SK-N-SH treated with all-trans-retinoic acid at 6 μM for 48 hours (cell line): ENCODE results near the gene SEMA6D.

Source experiments
- ATAC-seq: fragments of 200-7000 bp; cut with Tn5 transposase; 3 replicates; pipeline ENCODE4 v1.9.1; 2020; ENCODE audit warnings: mild to moderate bottlenecking, moderate library complexity
- CSDC2 ChIP-seq: fragments of 250-450 bp; sonication (Bioruptor Pico); IDR thresholded peaks from 2 replicates; pipeline ENCODE4 v1.5.0; 2020; ENCODE audit warnings: mild to moderate bottlenecking, moderate library complexity
- CSRNP3 ChIP-seq: fragments of 250-450 bp; sonication (Bioruptor Pico); IDR thresholded peaks from 2 replicates; pipeline ENCODE4 v1.5.1; 2021; ENCODE audit warnings: mild to moderate bottlenecking, moderate library complexity
- ESRRG ChIP-seq: fragments of 250-450 bp; sonication (Bioruptor Pico); IDR thresholded peaks from 2 replicates; pipeline ENCODE4 v1.6.1; 2021; ENCODE audit warnings: mild to moderate bottlenecking
- ISL1 ChIP-seq: fragments of 250-450 bp; sonication (Bioruptor Pico); IDR thresholded peaks from 2 replicates; pipeline ENCODE4 v2.1.2; 2022; ENCODE audit warnings: mild to moderate bottlenecking, moderate library complexity
- OSR1 ChIP-seq: fragments of 250-450 bp; sonication (Bioruptor Pico); IDR thresholded peaks from 2 replicates; pipeline ENCODE4 v1.8.0; 2022; ENCODE audit warnings: moderate library complexity, mild to moderate bottlenecking, inconsistent platforms
- POU6F1 ChIP-seq: fragments of 250-450 bp; sonication (Bioruptor Pico); IDR thresholded peaks from 2 replicates; pipeline ENCODE4 v1.8.0; 2021; ENCODE audit warnings: low read depth, mild to moderate bottlenecking, moderate library complexity, borderline replicate concordance
- SNAI2 ChIP-seq: fragments of 250-450 bp; sonication (Bioruptor Pico); IDR thresholded peaks from 2 replicates; pipeline ENCODE4 v1.5.0; 2020; ENCODE audit warnings: mild to moderate bottlenecking, moderate library complexity
- TCF4 ChIP-seq: fragments of 250-450 bp; sonication (Bioruptor Pico); IDR thresholded peaks from 2 replicates; pipeline ENCODE4 v1.8.0; 2021; ENCODE audit warnings: mild to moderate bottlenecking, moderate library complexity, borderline replicate concordance
- TSHZ2 ChIP-seq: fragments of 250-450 bp; sonication (Bioruptor Pico); IDR thresholded peaks from 2 replicates; pipeline ENCODE4 v1.5.0; 2020; ENCODE audit warnings: mild to moderate bottlenecking, moderate library complexity
- ZFP30 ChIP-seq: fragments of 450-650 bp; formaldehyde crosslinking; IDR thresholded peaks from 2 replicates; pipeline ENCODE4 v1.5.0; 2022; ENCODE audit warnings: mild to moderate bottlenecking, moderate library complexity
- ZNF565 ChIP-seq: fragments of 450-650 bp; formaldehyde crosslinking; conservative IDR thresholded peaks from 2 replicates; pipeline ENCODE4 v1.5.0; 2020; ENCODE audit warnings: low read depth, mild to moderate bottlenecking, moderate library complexity
- ZNF70 ChIP-seq: fragments of 450-650 bp; formaldehyde crosslinking; IDR thresholded peaks from 2 replicates; pipeline ENCODE4 v1.5.0; 2020; ENCODE audit warnings: mild to moderate bottlenecking, moderate library complexity
- TF ChIP-seq, protein P1 (sequence below): fragments of 250-450 bp; sonication (Bioruptor Pico); IDR thresholded peaks from 2 replicates; pipeline ENCODE4 v1.5.1; 2020; ENCODE audit warnings: low read depth, mild to moderate bottlenecking, moderate library complexity
- TF ChIP-seq, protein P2 (sequence below): fragments of 250-450 bp; sonication (Bioruptor Pico); IDR thresholded peaks from 2 replicates; pipeline ENCODE4 v1.8.0; 2020; ENCODE audit warnings: mild to moderate bottlenecking, moderate library complexity, borderline replicate concordance

SEMA6D gene

DNA sequence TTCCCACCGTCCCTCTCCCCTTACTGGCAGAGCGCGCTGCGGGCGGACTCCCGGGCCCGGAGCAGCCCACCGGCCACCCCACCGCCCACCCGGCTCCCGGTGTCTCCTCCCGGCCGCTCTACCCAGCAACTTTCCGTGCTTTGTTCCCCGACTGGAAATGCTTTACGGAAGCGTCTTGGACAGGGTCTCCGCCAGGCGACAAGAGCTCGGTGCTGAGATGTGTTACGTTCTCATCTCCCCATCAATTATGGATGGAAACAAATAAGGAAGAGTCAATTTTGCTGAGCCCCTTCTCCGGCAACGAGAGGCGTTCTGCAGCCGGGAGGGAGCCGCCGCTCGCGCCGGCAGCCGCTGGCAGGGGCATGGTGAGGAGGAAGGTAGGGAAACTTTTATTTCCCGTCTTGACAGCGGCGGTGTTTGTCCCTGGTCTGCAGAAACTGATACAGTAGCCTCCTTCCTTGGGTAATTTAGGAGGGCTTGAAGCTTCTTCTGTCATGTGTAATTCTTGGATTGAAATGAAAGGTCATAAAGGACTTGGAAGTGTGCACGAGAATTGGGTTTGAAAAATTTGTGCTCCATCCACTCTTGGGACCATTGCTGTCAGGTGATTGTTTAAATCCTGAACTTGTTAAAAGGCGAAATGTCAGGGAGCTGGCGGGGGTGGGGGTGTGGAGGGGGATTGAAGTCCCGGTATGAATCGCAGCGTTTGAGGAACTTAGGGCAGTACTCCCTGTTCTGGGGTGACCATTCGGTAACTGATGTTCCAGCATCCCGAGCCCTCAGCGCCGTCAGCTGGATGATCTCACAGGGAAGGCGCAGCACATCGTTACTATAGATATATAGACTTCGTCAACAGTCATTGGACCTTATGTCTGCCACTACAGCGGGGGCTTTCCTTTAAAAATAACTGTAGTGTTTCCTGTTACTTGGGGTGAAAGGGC lies 1.5 kb downstream of the SEMA6D start:
- ATAC-seq, result peak; percentile 33
- no peak for TF ChIP-seq POU6F1 (CRISPR knock-in tag)
- TF ChIP-seq, protein P1, sequence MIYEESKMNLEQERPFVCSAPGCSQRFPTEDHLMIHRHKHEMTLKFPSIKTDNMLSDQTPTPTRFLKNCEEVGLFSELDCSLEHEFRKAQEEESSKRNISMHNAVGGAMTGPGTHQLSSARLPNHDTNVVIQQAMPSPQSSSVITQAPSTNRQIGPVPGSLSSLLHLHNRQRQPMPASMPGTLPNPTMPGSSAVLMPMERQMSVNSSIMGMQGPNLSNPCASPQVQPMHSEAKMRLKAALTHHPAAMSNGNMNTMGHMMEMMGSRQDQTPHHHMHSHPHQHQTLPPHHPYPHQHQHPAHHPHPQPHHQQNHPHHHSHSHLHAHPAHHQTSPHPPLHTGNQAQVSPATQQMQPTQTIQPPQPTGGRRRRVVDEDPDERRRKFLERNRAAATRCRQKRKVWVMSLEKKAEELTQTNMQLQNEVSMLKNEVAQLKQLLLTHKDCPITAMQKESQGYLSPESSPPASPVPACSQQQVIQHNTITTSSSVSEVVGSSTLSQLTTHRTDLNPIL (CRISPR knock-in tag), result no peak
- no peak for TF ChIP-seq ESRRG (CRISPR knock-in tag)
- TF ChIP-seq ZNF565 (CRISPR knock-in tag), result no peak
- no peak for TF ChIP-seq TCF4 (CRISPR knock-in tag)
- TF ChIP-seq CSDC2 (CRISPR knock-in tag), result no peak
- no peak for TF ChIP-seq OSR1 (CRISPR knock-in tag)

DNA sequence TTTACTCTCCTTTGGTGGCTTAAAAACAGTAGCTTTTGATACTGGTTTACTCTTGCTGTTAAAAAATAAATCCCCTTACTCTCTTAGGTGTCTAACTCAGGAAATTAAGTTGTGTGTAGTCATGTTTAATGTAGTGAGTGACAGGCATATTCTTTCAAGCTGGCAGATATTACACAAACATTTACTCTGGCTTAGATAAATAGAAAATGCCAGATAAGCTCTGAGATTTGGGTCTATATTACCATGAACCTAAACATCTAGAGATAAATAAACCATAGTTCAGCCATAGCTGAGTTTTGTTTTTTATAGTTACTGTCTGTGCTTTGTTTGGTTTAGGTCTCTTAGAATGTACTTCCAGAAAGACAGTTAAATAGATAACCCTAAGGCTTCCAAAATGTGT lies 2.4 kb downstream of the SEMA6D start:
- TF ChIP-seq, protein P2, sequence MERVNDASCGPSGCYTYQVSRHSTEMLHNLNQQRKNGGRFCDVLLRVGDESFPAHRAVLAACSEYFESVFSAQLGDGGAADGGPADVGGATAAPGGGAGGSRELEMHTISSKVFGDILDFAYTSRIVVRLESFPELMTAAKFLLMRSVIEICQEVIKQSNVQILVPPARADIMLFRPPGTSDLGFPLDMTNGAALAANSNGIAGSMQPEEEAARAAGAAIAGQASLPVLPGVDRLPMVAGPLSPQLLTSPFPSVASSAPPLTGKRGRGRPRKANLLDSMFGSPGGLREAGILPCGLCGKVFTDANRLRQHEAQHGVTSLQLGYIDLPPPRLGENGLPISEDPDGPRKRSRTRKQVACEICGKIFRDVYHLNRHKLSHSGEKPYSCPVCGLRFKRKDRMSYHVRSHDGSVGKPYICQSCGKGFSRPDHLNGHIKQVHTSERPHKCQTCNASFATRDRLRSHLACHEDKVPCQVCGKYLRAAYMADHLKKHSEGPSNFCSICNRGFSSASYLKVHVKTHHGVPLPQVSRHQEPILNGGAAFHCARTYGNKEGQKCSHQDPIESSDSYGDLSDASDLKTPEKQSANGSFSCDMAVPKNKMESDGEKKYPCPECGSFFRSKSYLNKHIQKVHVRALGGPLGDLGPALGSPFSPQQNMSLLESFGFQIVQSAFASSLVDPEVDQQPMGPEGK (CRISPR knock-in tag), result no peak
- TF ChIP-seq ZNF70 (CRISPR knock-in tag) (no peak), CSDC2 (CRISPR knock-in tag) (no peak), TSHZ2 (CRISPR knock-in tag) (no peak)
- TF ChIP-seq, protein P1 (CRISPR knock-in tag), result no peak
- ATAC-seq, result no peak

DNA sequence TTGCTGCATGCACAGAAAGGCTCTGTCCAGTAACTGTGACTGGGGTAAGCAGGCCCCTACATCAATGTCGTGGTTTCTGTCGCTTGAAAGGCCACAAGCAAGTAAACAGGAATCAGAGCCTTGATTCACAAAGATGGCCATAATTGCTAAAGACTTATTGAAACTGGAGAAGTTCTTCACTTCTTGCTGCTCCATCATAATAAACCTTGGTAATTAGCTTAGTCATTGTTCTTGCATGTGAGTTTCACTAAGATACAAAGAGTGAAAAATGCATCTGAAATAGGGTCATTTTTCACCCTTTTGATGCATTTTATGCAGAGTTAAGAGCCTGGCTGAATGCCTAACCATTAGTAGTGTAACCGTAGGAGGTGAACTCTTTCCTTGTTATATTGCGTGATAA lies 3.2 kb downstream of the SEMA6D start:
- TF ChIP-seq TCF4 (CRISPR knock-in tag) (no peak), ZFP30 (CRISPR knock-in tag) (no peak), CSRNP3 (CRISPR knock-in tag) (no peak), SNAI2 (CRISPR knock-in tag) (no peak), ISL1 (no peak)
- ATAC-seq, result no peak

- ATAC-seq, result no peak
- TF ChIP-seq TSHZ2 (CRISPR knock-in tag), result no peak
These were observed 4.4 kb downstream of the SEMA6D start for GRCh38 chr15:47721676-47722075.
